ENCODE results near the gene LIG1.

LIG1 gene

GRCh38 chr19:48169939-48170803, at the start of gene LIG1, which contains the start of gene ZSWIM9:
Gene LIG1, minus strand, starts transcription at chr19:48170344. Its CDS starts 4,778 bp downstream, at chr19:48165566.
Gene ZSWIM9, plus strand, starts transcription at chr19:48170680. Its CDS starts 1,123 bp downstream, at chr19:48171803.
- peak; percentile 86 to 90 for DNase-seq (ENCODE audit: low read depth in 2 of 2)

GRCh38 chr19:48218997-48219396, 48.9 kb upstream of the LIG1 start:
- no peak for DNase-seq (ENCODE audit: low read depth in 2 of 2)

- no peak for DNase-seq (ENCODE audit: low read depth in 2 of 2)
Measured at GRCh38 chr19:48216933-48217332, 46.8 kb upstream of the LIG1 start.

- DNase-seq (ENCODE audit: low read depth in 2 of 2) = no peak
Measured at GRCh38 chr19:48213959-48214358, 43.8 kb upstream of the LIG1 start.

- DNase-seq (ENCODE audit: low read depth in 2 of 2) = no peak
Measured at GRCh38 chr19:48210005-48210404, 39.9 kb upstream of the LIG1 start.

GRCh38 chr19:48206397-48207093, 36.4 kb upstream of the LIG1 start:
- DNase-seq (ENCODE audit: low read depth in 2 of 2) = no peak

GRCh38 chr19:48203794-48204628, 33.9 kb upstream of the LIG1 start:
- peak; percentile 84 to 87 for DNase-seq (ENCODE audit: low read depth in 2 of 2)

- DNase-seq (ENCODE audit: low read depth in 2 of 2) = no peak
Measured at GRCh38 chr19:48203222-48203793, 33.2 kb upstream of the LIG1 start.

- DNase-seq (ENCODE audit: low read depth in 2 of 2) = no peak
Measured at GRCh38 chr19:48196933-48197665, 27.0 kb upstream of the LIG1 start.

- DNase-seq (ENCODE audit: low read depth in 2 of 2) = no peak
Measured at GRCh38 chr19:48196321-48196763, 26.2 kb upstream of the LIG1 start.

- DNase-seq (ENCODE audit: low read depth in 2 of 2) = no peak
Measured at GRCh38 chr19:48194844-48195830, 25.0 kb upstream of the LIG1 start.

GRCh38 chr19:48194041-48194843, 24.1 kb upstream of the LIG1 start:
- DNase-seq (ENCODE audit: low read depth in 2 of 2) = no peak

- no peak for DNase-seq (ENCODE audit: low read depth in 2 of 2)
Measured at GRCh38 chr19:48192750-48193149, 22.6 kb upstream of the LIG1 start.

- DNase-seq (ENCODE audit: low read depth in 2 of 2) = no peak
Measured at GRCh38 chr19:48190885-48191284, 20.7 kb upstream of the LIG1 start.

- peak; percentile 14 to 30 for DNase-seq (ENCODE audit: low read depth in 2 of 2)
Measured at GRCh38 chr19:48190288-48190884, 20.2 kb upstream of the LIG1 start.

- DNase-seq (ENCODE audit: low read depth in 2 of 2) = no peak
Measured at GRCh38 chr19:48186541-48186991, 16.4 kb upstream of the LIG1 start.

GRCh38 chr19:48186015-48186414, 15.9 kb upstream of the LIG1 start:
- DNase-seq (ENCODE audit: low read depth in 2 of 2) = no peak

GRCh38 chr19:48183356-48183755, 13.2 kb upstream of the LIG1 start:
- DNase-seq (ENCODE audit: low read depth in 2 of 2) = no peak

All from stimulated activated CD8-positive, alpha-beta memory T cell treated with anti-CD3 and anti-CD28 coated beads, Interleukin-2, amount 100 ng/mL, for 48 hours (primary cell).